ENCODE measurements around the gene ZFYVE16. TPM values are rescaled to one million over a fixed set of nuclear protein-coding genes. Genes with fewer than 3 reads are reported as not detected.

Gene ZFYVE16
- 12.3 to 19.6 TPM (median 13.1 TPM) in 5 replicates for total RNA-seq (2022; extraction: Qiagen RNA extraction)

DNA sequence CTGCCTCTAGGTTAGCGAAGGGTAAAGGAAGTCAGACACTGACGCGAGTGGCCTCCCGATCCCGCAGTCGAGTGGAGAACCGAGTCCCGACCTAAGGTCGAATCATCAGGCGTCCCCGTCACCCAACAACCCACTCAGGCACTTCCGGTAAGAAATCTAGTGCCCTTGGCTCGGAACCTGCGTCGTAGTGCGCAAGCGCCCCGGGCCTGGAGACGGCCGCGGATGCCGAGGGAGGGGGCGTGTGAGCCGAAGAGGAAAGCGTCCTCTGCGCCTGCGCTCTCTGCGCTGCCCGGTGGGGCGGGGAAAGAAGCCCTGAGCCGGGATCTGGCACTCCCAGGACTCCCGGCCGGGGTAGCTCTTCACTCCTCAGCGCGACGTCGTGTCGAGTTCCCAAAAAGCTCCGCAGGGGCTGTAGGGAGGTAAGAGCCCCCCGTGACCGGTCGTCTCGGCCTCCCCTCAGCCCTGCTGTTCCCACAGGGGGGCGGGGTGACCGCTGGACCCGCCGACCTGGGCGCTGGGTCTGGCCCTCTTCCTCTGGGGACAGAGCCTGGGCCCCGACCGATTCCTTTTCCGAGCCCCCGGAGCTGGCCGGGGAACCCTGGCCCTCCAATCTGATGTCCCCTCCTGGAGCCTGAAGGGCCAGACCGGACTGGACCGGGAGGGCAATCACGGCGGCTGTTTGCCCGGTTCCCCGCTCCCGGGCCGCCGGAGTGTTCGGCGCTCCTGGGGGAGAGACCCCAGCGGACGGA lies at the start of gene ZFYVE16:
Gene ZFYVE16, plus strand, starts transcription at position 330 of the 749 bp plus-strand sequence. CDS start 26,084 bp downstream, outside the sequence.

DNA sequence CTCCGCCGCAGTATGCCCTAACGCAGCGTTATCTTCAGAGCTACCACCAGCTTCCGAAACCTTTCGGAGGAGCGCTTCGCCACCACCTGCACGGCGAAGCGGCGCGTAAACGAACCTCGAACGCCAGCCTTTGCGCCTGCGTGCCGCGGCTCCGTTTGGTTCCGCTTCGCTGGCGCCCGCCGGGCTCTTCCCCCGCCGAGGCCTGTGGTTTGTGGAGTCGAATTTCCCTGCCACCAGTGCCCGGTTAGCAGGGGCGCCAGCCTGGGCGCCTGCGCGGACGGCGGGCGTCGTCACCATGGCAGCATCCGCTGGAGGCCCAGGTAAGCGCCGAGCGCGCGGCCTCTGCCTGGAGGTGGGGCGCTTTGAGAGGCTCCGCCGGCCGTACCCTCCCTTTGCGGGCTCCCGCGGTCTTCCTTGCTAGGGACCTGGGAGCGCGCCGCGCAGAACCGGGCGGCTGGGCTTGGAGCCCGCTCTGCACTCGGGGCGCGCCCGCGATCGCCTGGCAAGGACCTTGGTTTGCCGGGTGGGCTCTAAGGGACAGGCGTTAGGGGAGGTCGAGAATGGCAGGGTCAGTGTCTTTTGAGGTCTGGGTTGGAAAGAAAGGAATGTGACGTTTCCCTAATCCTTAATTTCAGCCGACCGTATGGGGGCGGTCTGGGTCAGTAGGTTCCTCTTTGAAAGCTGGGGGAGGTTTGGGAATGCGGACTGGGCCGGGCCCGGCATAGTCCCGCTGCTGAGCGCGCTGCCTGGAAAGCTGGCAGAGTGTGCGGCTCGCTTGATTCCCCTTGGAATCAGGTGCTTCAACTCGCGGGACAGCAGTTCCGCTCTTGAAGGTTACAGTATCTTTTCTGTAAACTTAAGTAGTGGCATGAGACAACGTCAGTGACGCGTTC lies 80.2 kb downstream of the ZFYVE16 start, which contains the start of gene FAM151B:
Gene FAM151B, plus strand, starts transcription at position 272 of the 893 bp plus-strand sequence. Its CDS starts 24 bp downstream, at position 296.

Other genes with a start within 250 kb of the ZFYVE16 start
- 4.5 to 8.1 TPM (median 5.7 TPM) in 5 replicates for gene SERINC5, start 152.0 kb upstream of the ZFYVE16 start, total RNA-seq (2022; extraction: Qiagen RNA extraction)
- not detected in 5 replicates for gene SPZ1, start 88.1 kb upstream of the ZFYVE16 start, total RNA-seq (2022; extraction: Qiagen RNA extraction)
- 1.1 to 1.7 TPM (median 1.4 TPM) in 5 replicates for gene FAM151B, start 80.0 kb downstream of the ZFYVE16 start, total RNA-seq (2022; extraction: Qiagen RNA extraction)
- 0.03 to 0.17 TPM (median 0.06 TPM) in 3 of 5 replicates, not detected in the others for gene ANKRD34B, start 162.2 kb downstream of the ZFYVE16 start, total RNA-seq (2022; extraction: Qiagen RNA extraction)
- gene MSH3, start 246.6 kb downstream of the ZFYVE16 start, total RNA-seq (2022; extraction: Qiagen RNA extraction), result 5.9 to 9.4 TPM (median 7.2 TPM) in 5 replicates
- gene DHFR, start 246.9 kb downstream of the ZFYVE16 start, total RNA-seq (2022; extraction: Qiagen RNA extraction), result 47.6 to 70.4 TPM (median 51.8 TPM) in 5 replicates